Vagina (tissue), 2 donors: ENCODE data around the gene S100A1.

ENCODE experiments used
- POLR2A ChIP-seq, 2 donors: fragments of 450-650 bp; IDR thresholded peaks; one replicate each; pipeline ENCODE4 v1.6.1; 2017; ENCODE audit warnings: antibody characterized with exemption in 2 of 2, mild to moderate bottlenecking in 2 of 2, moderate library complexity in 2 of 2
- POLR2AphosphoS5 ChIP-seq, 2 donors: sonication (generic); formaldehyde crosslinking; IDR thresholded peaks; one replicate each; pipeline ENCODE4 v1.9.0; 2017; ENCODE audit warnings: antibody characterized with exemption in 2 of 2, mild to moderate bottlenecking in 2 of 2, low read depth in 1 of 2; ENCODE audit not compliant: insufficient read depth in 1 of 2
- TF ChIP-seq, protein P1 (sequence below), 3 experiments: fragments of 450-650 bp in 2 of 3; fragments of 200-600 bp in 1 of 3; sonication (generic) in 1 of 3; IDR thresholded peaks; one replicate each; pipeline ENCODE4 v1.5.1; 2017 to 2019; ENCODE audit warnings: antibody characterized with exemption in 3 of 3, mild to moderate bottlenecking in 2 of 3, moderate library complexity in 2 of 3

DNA sequence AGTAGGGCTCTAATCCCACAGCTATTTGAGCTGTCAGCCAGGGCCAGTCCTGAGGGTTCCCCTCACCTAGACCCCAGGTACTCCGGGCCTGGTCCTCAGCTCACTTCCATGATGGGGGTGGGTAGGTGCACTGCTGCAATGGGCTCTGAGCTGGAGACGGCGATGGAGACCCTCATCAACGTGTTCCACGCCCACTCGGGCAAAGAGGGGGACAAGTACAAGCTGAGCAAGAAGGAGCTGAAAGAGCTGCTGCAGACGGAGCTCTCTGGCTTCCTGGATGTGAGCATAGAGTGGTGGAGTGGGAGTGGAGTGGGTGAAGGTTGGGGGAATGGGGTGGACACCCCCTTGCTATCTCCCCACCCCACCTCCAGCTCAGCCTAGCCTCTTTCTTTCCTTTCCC is 2.1 kb downstream of the S100A1 start:
- TF ChIP-seq POLR2A (IDR thresholded peaks at IDR 0.05): no peak
- TF ChIP-seq, protein P1, sequence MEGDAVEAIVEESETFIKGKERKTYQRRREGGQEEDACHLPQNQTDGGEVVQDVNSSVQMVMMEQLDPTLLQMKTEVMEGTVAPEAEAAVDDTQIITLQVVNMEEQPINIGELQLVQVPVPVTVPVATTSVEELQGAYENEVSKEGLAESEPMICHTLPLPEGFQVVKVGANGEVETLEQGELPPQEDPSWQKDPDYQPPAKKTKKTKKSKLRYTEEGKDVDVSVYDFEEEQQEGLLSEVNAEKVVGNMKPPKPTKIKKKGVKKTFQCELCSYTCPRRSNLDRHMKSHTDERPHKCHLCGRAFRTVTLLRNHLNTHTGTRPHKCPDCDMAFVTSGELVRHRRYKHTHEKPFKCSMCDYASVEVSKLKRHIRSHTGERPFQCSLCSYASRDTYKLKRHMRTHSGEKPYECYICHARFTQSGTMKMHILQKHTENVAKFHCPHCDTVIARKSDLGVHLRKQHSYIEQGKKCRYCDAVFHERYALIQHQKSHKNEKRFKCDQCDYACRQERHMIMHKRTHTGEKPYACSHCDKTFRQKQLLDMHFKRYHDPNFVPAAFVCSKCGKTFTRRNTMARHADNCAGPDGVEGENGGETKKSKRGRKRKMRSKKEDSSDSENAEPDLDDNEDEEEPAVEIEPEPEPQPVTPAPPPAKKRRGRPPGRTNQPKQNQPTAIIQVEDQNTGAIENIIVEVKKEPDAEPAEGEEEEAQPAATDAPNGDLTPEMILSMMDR (IDR thresholded peaks at IDR 0.05): no peak
- TF ChIP-seq POLR2AphosphoS5 (IDR thresholded peaks at IDR 0.05; ENCODE audit: insufficient read depth in 1 of 2, low read depth in 1 of 2): no peak
